SU-DHL-6 (cell line): Measurements from ENCODE around the gene EDAR.

ENCODE experiments used
- CTCF ChIP-seq: fragments of 200-600 bp; sonication (generic); IDR thresholded peaks from one replicate; pipeline ENCODE4 v1.5.1; 2017; ENCODE audit warnings: antibody characterized with exemption, mild to moderate bottlenecking, low read length, moderate library complexity; ENCODE audit not compliant: insufficient read depth, poor library complexity, severe bottlenecking
- EZH2phosphoT487 ChIP-seq: fragments of 200-600 bp; sonication (generic), shearing (Covaris generic); conservative IDR thresholded peaks from 2 replicates; pipeline ENCODE4 v1.6.1; 2018; ENCODE audit warnings: mild to moderate bottlenecking, antibody characterized with exemption, low read length, moderate library complexity, mixed read lengths

GRCh38 chr2:108980076-108980475 lies 8.9 kb downstream of the EDAR start:
- no peak for TF ChIP-seq CTCF
- no peak for TF ChIP-seq EZH2phosphoT487
